ENCODE data around the gene TCHHL1.

- TF ChIP-seq CTCF (IDR thresholded peaks at IDR 0.05) (no peak), POLR2A (IDR thresholded peaks at IDR 0.05) (no peak)
Observed at GRCh38 chr1:152086760-152087159, 2.1 kb downstream of the TCHHL1 start.
